CD4-positive, alpha-beta T cell treated with Interleukin-10 for 1 hour (primary cell): Measurements from ENCODE around the gene DIPK1B.
A peak's percentile ranks its signal among the peaks of the same experiment; 100 is the strongest.

ENCODE experiments used
- DNase-seq: peaks from one replicate; pipeline ENCODE4 v3.0.0-alpha.2; 2020

DIPK1B gene

DNA sequence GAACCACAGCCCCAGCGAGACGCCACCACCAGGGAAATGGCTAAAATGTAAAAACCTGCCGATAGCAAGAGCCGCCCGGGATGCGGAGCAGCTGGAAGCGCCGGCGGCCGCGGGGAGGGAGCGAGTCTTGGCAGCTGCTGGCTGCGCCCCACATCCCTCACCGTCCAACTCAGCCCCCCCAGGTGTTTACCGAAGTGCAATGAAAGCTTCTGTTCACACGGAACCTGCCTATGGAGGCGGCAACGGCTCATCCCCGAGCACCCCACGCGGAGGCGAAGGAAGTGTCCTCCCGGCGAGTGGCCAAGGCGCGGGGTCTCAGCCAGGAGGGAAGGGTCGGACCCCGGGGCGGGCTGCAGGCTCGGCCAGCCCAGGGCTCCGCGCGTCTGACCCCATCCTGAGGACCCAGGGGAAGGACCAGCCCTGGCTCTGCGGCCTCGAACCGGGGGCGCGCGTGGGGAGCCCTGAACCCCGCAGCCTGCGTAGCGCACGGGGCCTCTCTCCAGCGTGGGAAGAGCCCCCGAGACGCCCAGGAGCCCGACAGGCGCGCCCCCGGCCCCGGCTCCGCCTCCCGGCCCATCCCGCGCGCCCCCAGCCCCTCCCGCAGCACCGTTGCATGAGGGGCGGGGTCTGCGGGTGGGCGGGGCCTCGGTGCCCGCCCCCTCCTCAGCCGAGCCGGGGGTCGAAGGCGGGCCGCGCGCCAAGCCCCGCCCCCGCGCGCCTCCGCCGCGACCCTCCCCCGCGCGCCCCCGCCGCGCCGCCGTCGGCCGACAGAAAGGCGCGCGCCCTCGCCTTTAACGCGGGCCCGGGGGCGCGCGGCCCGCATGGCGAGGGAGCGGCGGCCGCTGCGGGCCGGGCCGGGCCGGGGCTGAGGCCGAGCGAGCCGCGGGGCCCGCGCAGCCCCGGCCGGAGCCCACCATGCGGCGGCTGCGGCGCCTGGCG is at the start of gene DIPK1B:
TSS of gene DIPK1B (plus strand) at position 822 of the 939 bp plus-strand sequence. CDS start at position 916, 94 bp downstream.
- no peak for DNase-seq

DNA sequence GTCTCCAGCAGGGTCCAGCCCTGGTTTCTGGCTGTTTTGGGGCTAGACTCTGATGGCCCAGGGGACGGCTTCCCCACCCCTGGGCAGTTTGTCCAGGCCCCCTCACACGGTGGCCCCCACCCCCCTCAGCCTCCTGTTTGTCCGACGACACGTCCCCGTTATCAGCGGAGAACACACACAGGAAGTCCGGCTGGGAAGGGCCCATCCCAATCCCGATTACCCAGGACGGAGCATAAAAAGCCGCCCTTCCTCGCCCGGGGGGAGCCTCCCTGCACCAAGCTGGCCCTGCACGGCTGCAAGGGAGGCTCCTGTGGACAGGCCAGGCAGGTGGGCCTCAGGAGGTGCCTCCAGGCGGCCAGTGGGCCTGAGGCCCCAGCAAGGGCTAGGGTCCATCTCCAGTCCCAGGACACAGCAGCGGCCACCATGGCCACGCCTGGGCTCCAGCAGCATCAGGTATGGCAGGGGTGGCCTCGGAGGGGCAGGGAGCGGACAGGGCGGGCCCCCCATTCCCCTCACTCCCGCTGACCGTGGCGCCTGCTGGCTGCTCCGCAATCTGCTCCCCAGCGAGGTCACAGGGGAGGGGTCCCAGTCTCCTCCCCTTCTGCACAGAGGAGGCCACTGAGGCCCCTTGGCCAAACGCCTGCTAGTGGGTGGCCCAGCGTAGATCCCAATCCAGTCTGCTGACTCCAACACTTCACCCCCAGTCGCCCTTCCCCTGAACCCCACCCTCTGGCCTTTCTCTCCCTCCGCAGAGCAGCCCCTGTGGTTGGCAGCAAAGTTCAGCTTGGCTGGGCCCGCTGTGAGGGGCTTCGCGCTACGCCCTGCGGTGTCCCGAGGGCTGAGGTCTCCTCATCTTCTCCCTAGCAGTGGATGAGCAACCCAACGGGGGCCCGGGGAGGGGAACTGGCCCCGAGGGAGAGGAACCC is 49.5 kb upstream of the DIPK1B start, which contains the start of gene EGFL7:
TSS of gene EGFL7 (plus strand) at position 261 of the 926 bp plus-strand sequence. CDS start 5,367 bp downstream, outside the sequence.
- no peak for DNase-seq

DNA sequence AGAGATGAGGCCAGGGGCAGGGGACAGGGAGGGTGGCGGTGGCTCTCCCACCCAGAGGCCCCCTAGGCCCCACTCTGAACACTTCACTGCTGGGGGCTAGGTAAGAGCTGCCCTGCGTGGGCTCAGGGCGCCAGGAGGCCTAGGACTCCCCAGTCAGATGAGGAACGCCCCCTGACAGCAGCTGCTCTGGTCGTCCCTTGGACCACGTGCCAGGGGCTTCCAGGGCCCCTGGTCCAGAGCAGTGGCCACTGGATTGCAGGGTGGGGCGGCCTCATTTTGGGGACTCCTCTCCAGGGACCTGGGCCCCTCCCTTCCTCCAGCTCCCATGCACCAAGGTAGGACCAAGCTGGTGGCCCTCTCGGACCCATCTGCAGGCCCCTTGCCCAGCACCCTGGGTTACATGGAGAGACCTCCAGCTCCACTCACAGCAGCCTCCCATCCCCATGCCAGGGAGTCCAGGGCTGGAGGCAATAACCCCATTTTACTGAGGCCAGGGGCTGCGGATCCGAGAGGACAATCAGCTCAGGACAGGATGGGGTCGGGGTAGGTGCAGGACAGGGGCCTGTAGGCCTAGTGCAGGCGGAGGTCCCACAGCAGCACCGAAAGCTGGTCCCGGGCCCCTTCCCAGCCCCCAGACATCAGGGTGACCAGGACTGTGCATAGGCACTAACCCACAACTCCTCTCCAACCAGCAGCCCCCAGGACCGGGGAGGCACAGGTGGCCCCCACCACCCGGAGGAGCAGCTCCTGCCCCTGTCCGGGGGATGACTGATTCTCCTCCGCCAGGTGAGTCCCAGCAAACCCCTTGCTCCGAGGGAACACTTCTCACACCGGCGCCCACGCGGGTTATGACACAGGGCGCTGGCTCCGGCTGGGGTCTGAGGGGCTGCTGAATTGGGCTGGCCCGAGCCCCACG is 48.1 kb upstream of the DIPK1B start:
- no peak for DNase-seq

DNA sequence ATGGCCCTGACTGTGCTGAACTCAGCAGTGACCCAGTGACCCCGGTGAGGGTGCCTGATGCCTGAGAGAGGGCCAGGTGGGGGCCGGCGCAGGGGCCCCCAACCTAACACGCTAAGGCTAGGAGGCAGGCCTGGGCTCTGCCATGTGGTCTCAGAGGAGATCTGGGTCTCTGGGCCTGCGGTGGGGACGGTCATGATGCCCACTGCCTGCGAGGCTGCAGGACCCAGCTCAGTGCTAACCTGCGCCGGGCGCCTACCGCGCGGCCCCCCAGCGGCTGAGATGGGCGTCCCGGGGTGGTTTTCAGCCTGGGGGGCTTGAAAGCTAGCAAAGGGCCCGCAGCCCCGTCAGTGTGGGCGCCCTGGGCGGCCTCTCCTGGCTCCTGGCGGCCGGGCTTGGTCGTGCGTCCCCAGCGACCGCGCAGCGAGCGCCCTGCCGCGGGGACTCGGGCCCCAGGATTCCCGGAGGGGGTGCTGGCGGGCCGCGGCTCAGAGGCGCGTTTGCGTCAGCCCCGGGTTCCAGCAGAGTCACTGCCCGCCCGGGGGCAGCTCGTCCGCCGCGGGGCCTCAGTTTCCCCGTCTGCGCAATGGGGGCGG is 47.2 kb upstream of the DIPK1B start:
- DNase-seq = no peak

DNA sequence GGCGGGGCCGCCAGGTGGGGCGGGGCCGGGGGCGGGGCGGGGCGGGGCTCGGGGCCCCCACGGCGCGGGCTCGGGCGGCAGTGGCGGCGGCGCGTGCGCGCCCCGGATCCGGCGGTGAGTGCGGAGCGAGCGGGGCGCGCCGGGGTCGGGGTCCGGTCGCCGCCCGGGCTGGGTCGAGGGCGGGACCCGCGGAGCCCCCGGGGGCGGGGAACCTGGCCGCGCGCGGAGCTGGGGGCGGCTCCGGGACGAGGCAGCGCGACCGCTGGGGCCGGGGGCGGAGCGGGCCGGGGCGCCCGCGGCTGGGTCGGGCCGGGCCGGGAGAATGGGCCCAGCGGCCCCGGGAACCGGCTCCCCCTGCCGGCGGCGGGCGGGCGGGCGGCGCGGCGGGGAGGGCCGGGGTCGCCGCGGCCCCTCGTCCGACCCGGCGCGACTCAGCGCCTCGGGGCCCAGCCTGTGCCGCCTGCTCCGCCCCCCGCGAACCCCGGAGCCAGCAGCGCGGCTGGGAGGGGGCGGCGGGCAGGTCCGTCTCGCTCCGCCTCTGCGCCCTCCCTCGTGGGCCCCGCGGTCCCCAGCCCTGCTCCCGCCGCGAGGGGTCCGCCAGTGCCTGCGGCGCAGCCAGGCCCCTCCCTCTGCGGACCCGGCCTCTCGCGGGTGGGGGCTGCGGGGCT is 46.5 kb upstream of the DIPK1B start:
- DNase-seq = peak; percentile 24

DNA sequence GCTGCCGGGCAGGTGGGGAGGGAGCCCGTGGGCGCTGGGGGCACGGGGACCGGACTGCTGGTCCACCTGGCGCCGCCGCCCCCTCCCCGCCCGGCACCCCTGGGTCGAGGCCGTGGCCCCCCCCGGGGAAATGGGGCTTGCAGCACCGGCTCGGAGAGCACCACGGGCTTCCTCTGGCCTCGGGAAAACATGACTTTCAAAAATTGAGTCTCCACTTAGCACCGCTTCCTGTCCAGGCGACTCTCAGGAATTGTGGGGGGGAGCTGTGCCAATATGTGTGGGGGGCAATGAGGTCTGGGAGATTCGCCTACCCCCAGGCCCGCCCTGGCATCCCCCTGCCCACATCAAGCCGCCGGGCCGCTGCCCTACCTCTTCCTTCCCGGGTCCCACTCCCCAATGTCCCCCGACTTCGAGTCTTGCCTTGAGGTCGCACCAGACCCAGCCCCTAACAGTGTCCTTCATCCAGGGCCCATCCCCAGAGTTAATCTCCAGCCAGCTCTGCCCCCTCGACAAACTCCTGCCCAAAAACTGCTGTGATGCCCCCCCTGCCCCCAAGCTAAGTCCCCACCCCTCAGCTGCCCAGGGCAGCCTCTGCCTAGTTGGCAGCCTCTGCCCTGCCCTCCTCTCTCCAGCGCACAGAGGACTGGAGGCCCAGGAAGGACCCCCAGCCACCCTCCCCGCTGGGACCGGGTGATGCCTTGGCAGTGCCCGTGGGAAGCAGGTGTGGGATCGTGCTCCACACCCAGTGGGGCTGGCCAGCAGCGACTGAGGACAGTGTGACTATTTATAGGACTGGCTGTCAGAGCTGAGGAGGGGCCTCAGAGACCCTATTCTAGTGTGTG is 45.8 kb upstream of the DIPK1B start:
- no peak for DNase-seq

DNA sequence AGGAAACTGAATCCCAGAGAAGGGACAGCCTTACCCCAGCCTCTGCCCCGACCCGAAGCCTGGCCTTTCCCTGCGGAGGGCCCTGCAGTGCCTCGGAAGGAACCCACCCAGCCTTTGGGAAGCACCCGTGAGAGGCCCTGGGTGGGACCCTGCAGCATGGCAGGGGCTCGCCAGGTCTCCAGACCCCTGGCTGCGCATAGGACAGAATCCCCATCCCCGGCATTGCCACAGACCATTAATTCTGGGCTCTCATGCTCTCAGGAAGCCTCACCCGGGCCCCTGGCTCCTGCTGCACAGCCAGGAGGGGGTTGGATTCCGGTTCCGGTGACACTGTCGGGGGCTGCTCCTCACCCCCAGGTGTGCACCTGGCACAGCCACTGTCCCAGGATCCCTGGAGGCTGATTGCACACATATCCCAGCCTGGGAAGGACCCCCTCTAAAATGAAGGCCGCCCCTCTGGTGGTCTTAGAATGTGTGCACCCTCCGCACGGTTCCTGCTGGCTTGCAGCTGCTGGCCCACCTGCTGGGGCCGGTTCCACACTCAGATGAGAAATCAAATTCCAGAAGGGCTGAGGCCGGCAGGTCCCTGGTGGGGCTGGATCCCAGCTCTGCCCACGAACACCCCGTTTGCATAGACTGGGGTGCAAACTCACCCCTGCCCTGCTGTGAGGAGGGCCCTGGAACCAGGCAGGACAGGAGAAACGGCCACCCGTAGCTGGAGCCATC is 45.0 kb upstream of the DIPK1B start:
- DNase-seq = no peak

DNA sequence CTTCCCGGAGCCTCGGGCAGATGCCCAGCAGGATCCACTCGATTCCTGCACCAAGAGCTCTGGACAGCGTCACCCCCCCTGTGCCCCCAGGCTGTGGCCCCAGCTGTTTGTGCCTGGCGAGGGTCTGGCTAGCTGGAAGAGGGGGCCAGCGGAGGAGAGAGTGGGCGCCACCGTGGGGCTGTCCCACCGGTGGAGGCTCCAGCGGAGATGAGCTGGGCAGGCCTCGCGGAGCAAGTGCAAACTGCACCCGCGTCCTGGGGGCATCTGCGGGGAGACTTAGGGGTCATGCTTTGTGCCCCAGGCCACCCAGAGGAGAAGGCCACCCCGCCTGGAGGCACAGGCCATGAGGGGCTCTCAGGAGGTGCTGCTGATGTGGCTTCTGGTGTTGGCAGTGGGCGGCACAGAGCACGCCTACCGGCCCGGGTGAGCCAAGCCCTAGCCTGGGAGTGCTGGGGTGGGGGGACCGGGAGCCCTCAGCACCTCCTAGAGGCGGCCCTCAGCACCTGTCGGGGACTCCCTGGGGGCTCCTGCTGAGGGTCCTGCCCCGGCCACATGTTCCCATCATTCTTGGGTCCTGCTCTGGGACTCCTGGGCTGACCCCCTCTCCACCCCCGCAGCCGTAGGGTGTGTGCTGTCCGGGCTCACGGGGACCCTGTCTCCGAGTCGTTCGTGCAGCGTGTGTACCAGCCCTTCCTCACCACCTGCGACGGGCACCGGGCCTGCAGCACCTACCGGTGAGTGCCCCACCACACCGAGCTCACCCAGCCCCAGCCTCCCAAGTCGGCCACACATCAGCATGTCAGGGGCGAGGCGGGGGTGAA is 44.2 kb upstream of the DIPK1B start:
- DNase-seq = no peak

DNA sequence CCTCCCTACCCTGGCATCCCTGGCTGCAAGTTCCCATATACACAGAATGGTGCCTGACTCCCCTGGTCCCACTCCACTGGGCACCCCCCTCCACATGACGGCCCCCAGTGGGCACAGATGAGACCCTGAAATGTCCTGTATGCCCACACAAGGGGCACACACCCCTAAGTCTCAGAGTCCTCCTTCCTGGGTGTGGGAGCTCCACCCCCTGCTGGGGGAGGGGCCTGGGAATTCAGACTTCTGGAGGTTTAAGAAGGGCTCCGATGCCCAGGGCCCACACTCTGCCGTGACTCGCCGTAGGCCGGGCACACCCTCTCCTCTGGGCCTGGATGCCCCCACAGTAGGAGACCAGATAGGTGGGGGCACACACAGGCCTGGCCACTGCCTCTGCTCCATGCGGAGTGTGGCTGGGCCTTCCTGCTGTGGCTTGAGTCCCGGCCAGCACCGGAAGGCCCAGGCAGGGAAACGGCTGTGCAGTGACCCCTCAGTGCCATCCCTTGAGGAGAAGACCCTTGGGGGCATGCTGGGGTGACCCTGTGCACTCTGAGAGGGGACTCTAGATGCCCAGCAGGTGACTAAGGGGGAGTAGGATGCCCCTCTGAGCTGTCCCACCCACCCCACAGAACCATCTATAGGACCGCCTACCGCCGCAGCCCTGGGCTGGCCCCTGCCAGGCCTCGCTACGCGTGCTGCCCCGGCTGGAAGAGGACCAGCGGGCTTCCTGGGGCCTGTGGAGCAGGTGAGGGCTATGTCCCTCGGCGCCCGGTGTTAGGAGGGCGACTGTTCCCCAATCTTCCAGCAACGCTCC is 43.2 kb upstream of the DIPK1B start:
- no peak for DNase-seq

DNA sequence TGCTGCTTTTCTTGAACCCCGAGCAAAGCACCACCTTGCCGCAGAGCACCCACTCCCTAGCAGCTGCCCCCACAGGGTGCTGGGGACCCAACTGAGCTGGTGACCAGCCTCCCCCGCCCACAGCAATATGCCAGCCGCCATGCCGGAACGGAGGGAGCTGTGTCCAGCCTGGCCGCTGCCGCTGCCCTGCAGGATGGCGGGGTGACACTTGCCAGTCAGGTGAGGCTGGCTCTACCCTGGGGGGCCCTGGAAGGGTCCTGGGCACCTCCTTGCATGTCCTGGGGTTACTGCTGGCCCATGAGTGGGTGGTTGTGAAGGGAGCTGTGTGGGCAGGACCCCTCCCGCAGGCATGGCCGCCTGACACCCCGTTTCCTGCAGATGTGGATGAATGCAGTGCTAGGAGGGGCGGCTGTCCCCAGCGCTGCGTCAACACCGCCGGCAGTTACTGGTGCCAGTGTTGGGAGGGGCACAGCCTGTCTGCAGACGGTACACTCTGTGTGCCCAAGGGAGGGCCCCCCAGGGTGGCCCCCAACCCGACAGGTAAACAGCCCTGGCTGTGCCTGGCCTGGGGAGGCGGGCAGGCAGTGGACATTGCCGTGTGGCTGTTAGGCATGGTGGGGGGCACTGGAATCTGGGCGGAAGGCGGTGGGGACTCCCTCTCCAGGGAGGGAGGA is 42.4 kb upstream of the DIPK1B start:
- DNase-seq = no peak

DNA sequence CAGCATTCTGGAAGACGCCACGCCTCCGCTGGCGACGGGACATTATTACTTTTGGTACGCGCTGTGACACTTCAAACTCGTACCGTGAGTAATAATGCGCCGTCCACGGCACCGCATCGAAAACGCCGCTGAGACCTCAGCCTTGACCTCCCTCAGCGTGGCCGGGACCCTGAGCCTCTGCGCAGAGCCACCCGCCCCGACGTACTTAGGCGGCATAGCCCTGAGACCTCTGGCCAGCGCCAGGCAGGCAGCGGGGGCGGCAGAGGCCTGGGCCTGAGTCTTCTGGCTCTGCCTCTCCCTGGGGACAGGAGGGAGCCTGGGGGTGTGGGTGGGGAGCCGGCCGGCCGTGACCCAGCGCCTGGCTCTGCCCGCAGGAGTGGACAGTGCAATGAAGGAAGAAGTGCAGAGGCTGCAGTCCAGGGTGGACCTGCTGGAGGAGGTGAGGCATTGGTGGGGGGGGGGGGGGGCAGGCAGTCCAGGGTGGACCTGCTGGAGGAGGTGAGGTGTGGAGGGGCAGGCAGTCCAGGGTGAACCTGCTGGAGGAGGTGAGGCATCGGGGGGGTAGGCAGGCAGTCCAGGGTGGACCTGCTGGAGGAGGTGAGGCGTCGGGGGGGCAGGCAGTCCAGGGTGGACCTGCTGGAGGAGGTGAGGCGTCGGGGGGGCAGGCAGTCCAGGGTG is 41.7 kb upstream of the DIPK1B start:
- no peak for DNase-seq

DNA sequence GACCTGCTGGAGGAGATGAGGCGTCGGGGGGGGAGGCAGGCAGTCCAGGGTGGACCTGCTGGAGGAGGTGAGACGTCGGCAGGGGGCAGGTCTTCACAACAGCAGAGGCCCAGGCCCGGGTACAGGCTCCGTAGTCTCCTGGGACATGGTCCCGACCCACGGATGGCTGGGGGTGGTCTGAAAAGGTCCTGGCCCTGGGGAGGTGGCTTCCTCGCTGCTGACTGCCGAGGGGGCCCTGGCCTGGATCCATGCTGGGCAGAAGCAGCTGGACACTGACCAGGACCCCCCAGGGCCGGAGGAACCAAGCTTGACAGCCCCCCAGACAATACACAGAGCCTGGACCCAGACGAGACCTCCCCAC is 41.1 kb upstream of the DIPK1B start:
- DNase-seq = no peak

DNA sequence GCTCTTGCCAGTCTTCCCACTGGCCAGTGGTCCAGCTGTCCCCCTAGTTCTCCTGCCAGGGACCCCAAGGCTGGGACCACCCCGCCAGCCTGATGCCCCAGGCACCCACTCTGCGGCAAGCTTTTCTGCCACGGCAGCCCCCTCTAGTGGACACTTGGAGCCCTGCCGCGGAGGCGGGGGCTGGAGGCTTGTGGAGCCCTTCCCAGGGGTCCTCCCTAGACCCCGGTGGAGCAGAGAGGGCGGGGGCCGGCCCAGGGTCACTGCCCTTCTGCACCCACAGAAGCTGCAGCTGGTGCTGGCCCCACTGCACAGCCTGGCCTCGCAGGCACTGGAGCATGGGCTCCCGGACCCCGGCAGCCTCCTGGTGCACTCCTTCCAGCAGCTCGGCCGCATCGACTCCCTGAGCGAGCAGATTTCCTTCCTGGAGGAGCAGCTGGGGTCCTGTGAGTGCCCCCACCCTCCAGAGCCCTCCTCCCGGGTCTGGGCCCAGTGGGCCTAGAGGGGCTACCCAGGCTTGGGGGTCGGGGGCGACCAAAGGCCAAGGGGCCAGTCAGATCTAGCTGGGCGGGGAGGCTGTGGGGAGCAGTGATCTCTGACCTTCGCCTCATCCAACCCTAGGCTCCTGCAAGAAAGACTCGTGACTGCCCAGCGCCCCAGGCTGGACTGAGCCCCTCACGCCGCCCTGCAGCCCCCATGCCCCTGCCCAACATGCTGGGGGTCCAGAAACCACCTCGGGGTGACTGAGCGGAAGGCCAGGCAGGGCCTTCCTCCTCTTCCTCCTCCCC is 40.5 kb upstream of the DIPK1B start:
- DNase-seq = peak; percentile 41

DNA sequence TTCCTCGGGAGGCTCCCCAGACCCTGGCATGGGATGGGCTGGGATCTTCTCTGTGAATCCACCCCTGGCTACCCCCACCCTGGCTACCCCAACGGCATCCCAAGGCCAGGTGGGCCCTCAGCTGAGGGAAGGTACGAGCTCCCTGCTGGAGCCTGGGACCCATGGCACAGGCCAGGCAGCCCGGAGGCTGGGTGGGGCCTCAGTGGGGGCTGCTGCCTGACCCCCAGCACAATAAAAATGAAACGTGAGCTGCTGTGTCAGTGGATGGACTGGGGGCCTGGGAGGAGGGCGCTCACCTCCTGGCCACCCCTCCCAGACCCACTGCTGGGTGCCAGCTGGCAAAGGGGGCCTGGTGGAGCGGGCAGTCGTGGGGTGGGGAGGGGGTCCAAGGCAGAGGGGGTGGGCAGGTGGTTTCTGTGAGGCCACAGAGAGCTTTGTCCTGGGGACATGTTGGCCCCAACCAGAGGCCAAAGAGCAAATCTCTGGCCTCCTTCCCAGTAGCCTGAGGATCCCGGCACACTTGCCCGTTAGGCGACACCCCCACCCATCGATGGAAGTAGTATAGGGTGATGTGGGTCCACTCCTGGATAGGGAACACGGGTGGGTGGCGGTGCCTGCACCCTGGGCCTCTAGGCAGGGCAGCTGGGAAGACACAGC is 39.8 kb upstream of the DIPK1B start:
- no peak for DNase-seq
